ENCODE data around the gene HES4. TPM values are rescaled to one million over a fixed set of nuclear protein-coding genes. Genes with fewer than 3 reads are reported as not detected.

The HES4 gene
- total and polyA plus RNA-seq, 2 of the 13 experiments (the other 11 are each of a cell fraction or from before 2014, with no cell fraction given), result 8.8 to 10.6 TPM

DNA sequence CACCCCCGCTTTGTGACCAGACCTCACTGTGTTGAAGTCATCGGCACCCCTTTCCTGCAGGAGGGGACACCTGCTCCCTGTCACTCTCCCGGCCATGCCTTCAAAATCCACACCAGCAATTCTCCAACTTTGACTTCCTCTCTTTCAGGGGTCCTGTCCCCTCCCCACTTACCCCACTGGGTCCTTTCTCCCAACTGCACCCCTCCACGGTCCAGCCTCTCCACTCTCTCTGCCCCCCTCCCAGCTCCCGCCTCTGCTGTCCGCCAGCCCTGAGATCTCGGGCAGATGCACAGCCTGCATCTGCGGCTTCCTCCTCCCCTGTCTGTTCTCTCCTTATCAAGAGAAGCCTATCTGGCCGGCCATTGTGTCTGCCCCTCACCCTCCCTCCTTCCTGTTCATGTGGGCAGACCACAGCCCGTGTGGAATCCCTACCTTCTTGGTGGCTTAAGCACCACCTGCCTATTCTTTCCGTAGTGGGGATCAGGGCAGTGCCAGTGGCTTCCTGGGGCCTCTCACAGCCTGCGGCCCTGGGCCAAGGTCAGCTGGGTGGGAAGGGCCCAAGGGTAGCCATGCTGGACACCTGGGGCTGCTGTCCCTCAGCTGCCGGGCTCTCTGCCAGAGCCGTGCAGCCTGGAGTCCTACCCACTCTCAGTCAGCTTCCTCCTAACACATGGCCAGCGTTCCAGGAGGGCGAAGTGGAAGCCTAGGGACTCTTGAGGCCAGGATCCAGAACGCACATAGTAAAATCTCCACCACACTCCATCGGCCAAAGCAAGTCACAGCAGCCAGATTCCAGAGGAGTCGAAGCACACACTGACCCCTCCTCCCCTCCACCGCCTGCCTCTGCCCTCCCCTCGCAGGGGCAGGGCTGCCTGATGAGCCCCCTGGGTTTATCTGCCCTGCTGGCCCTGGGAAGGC, 5.1 kb upstream of the HES4 start:
- in situ Hi-C loops (cut with HindIII; ENCODE audit: extremely low pct_ligation_motif_present, low pct_unique_long_range_greater_than_20kb) (no loop called here), intact Hi-C loops (cut with micrococcal nuclease; ENCODE audit: unreplicated experiment) (loop anchor here (10.0 kb wide), 1 partner anchor 230 kb away; the partner anchor contains the start of genes B3GALT6 and SDF4)
- peaks cover 54% of the 10 kb centered on the region for H3K4me1 ChIP-seq (ENCODE audit: insufficient read depth, low read length)
- ChIA-PET POLR2A (interaction anchor here (1.0 to 4.1 kb wide), 7 partner anchors 8 to 59 kb away, joined by 3 to 61 read pairs (median 7); partner anchors contain the start of genes AGRN and ISG15), CTCF (ENCODE audit: low intra/inter-chr PET ratio, low total read pairs) (no interaction called here)
- 18% methylated on average over 16 of the region's 21 CpGs for WGBS (ENCODE audit: low lambda C conversion rate)
- H3K36me3 ChIP-seq (replicated peaks in 1 of 2; ENCODE audit: control insufficient read depth in 1 of 2, insufficient read depth in 2 of 2, low read length in 2 of 2), result no peaks in the 10 kb centered on the region
- peaks cover 12% of the 10 kb centered on the region for H3K79me2 ChIP-seq (ENCODE audit: insufficient read depth, low read length)
- no peaks in the 10 kb centered on the region for H4K20me1 ChIP-seq (ENCODE audit: insufficient read depth, low read length)
- no peak overlapping the region for H2AFZ ChIP-seq (ENCODE audit: low read length)
- ATAC-seq (peak; percentile 45), DNase-seq (ENCODE audit: low spot score) (no peak), FAIRE-seq (peak; percentile 62)
- peak overlapping the region; percentile 87 for H3K4me2 ChIP-seq (ENCODE audit: low read depth, low read length)
- H3K4me3 ChIP-seq (replicated peaks in 1 of 3; ENCODE audit: insufficient read depth in 1 of 3, low read depth in 2 of 3, low read length in 3 of 3), result peak overlapping the region; percentile 56 to 77 (median 70)
- H3K9ac ChIP-seq (ENCODE audit: insufficient read depth, low read depth, low read length), result peak overlapping the region; percentile 77
- no peaks in the 10 kb centered on the region for H3K27me3 ChIP-seq (ENCODE audit: control insufficient read depth in 1 of 2, insufficient read depth in 2 of 2, low read length in 2 of 2)
- H3K27ac ChIP-seq (ENCODE audit: extremely low read length, insufficient read depth, low read length), result peak overlapping the region; percentile 88
- BruUV-seq (replicated peaks), result no TSS peak
- H3K9me3 ChIP-seq (ENCODE audit: low read length), result no peaks in the 10 kb centered on the region
- TF ChIP-seq ZNF674 (CRISPR knock-in tag; IDR thresholded peaks at IDR 0.05; ENCODE audit: low read depth) (0 out of 2 replicates have a peak, but pooled peaks have one; percentile 18), SOX13 (IDR thresholded peaks at IDR 0.05) (no peak), SOX13 (CRISPR knock-in tag; conservative IDR thresholded peaks at IDR 0.05 in 1 of 2, IDR thresholded peaks at IDR 0.05 in 1 of 2) (peak in 1 of 2 experiments; percentile 25; a peak in 1 of 4 replicates), ZNF501 (CRISPR knock-in tag; IDR thresholded peaks at IDR 0.05) (no peak; the same call in 1 of the 2 replicates), SRSF9 (IDR thresholded peaks at IDR 0.05; ENCODE audit: borderline replicate concordance, insufficient read depth, low read depth, low read length, poor library complexity, severe bottlenecking) (no peak), TOE1 (CRISPR knock-in tag; IDR thresholded peaks at IDR 0.05) (no peak), PITX1 (CRISPR knock-in tag; IDR thresholded peaks at IDR 0.05) (0 out of 2 replicates have a peak, but pooled peaks have one; percentile 12)
- TF ChIP-seq, protein P1, sequence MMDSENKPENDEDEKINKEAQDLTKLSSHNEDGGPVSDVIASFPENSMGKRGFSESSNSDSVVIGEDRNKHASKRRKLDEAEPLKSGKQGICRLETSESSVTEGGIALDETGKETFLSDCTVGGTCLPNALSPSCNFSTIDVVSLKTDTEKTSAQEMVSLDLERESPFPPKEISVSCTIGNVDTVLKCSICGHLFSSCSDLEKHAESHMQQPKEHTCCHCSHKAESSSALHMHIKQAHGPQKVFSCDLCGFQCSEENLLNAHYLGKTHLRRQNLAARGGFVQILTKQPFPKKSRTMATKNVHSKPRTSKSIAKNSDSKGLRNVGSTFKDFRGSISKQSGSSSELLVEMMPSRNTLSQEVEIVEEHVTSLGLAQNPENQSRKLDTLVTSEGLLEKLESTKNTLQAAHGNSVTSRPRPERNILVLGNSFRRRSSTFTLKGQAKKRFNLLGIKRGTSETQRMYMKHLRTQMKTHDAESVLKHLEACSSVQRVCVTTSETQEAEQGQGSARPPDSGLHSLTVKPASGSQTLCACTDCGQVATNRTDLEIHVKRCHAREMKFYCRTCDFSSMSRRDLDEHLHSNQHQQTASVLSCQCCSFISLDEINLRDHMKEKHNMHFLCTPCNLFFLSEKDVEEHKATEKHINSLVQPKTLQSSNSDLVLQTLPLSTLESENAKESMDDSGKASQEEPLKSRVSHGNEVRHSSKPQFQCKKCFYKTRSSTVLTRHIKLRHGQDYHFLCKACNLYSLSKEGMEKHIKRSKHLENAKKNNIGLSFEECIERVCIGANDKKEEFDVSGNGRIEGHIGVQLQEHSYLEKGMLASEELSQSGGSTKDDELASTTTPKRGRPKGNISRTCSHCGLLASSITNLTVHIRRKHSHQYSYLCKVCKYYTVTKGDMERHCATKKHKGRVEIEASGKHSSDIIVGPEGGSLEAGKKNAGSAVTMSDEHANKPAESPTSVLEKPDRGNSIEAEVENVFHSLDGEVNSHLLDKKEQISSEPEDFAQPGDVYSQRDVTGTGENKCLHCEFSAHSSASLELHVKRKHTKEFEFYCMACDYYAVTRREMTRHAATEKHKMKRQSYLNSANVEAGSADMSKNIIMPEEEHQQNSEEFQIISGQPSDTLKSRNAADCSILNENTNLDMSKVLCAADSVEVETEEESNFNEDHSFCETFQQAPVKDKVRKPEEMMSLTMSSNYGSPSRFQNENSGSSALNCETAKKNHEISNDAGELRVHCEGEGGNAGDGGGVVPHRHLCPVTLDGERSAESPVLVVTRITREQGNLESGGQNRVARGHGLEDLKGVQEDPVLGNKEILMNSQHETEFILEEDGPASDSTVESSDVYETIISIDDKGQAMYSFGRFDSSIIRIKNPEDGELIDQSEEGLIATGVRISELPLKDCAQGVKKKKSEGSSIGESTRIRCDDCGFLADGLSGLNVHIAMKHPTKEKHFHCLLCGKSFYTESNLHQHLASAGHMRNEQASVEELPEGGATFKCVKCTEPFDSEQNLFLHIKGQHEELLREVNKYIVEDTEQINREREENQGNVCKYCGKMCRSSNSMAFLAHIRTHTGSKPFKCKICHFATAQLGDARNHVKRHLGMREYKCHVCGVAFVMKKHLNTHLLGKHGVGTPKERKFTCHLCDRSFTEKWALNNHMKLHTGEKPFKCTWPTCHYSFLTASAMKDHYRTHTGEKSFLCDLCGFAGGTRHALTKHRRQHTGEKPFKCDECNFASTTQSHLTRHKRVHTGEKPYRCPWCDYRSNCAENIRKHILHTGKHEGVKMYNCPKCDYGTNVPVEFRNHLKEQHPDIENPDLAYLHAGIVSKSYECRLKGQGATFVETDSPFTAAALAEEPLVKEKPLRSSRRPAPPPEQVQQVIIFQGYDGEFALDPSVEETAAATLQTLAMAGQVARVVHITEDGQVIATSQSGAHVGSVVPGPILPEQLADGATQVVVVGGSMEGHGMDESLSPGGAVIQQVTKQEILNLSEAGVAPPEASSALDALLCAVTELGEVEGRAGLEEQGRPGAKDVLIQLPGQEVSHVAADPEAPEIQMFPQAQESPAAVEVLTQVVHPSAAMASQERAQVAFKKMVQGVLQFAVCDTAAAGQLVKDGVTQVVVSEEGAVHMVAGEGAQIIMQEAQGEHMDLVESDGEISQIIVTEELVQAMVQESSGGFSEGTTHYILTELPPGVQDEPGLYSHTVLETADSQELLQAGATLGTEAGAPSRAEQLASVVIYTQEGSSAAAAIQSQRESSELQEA (CRISPR knock-in tag; IDR thresholded peaks at IDR 0.05; ENCODE audit: not compliant biosample characterization), result no peak
- TF ChIP-seq, protein P2, sequence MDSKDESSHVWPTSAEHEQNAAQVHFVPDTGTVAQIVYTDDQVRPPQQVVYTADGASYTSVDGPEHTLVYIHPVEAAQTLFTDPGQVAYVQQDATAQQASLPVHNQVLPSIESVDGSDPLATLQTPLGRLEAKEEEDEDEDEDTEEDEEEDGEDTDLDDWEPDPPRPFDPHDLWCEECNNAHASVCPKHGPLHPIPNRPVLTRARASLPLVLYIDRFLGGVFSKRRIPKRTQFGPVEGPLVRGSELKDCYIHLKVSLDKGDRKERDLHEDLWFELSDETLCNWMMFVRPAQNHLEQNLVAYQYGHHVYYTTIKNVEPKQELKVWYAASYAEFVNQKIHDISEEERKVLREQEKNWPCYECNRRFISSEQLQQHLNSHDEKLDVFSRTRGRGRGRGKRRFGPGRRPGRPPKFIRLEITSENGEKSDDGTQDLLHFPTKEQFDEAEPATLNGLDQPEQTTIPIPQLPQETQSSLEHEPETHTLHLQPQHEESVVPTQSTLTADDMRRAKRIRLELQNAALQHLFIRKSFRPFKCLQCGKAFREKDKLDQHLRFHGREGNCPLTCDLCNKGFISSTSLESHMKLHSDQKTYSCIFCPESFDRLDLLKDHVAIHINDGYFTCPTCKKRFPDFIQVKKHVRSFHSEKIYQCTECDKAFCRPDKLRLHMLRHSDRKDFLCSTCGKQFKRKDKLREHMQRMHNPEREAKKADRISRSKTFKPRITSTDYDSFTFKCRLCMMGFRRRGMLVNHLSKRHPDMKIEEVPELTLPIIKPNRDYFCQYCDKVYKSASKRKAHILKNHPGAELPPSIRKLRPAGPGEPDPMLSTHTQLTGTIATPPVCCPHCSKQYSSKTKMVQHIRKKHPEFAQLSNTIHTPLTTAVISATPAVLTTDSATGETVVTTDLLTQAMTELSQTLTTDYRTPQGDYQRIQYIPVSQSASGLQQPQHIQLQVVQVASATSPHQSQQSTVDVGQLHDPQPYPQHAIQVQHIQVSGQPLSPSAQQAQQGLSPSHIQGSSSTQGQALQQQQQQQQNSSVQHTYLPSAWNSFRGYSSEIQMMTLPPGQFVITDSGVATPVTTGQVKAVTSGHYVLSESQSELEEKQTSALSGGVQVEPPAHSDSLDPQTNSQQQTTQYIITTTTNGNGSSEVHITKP (CRISPR knock-in tag; IDR thresholded peaks at IDR 0.05; ENCODE audit: low read depth), result peak; percentile 66; the same call in 1 of the 2 replicates

Measured in HepG2 (cell line).